GM21423 (cell line): ENCODE data around the gene PADI3.

Experiments
- ATAC-seq: cut with Tn5 transposase; IDR thresholded peaks from one replicate; pipeline ENCODE4 v1.9.1; 2021; ENCODE audit warnings: mild to moderate bottlenecking, moderate library complexity; ENCODE audit not compliant: unreplicated experiment

Gene PADI3

DNA sequence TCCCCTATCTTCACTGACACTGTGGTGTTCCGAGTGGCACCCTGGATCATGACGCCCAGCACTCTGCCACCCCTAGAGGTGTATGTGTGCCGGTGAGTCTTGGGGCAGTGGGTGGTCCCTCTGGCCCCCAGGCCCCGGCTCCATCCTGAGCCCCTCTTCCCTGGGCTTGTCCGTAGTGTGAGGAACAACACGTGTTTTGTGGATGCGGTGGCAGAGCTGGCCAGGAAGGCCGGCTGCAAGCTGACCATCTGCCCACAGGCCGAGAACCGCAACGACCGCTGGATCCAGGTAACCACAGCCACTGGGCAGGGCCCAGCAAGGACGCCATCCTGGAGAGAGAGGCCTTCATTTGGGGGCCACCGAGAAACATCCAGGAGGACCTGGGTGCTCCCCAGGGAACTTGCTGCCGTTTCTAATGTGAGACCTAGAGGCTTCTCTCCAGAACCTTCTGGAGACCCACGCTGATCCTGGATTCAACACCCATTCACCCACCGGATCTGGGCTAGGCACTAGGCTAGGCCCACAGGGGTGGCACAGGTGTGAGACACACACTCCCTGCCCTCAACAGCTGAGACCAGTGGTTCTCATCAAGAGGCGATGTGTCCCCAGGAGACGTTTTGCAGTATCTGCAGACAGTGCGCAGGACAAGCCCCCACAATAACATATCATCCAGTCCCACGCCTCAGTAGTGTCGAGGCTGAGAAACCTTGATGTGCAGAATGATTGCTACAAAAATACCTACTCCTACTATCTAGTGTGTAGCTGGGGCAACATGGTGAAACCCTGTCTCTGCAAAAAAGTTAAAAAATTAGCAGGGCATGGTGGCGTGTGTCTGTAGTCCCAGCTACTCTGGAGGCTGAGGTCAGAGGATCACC, 22.2 kb downstream of the PADI3 start:
- ATAC-seq = no peak

DNA sequence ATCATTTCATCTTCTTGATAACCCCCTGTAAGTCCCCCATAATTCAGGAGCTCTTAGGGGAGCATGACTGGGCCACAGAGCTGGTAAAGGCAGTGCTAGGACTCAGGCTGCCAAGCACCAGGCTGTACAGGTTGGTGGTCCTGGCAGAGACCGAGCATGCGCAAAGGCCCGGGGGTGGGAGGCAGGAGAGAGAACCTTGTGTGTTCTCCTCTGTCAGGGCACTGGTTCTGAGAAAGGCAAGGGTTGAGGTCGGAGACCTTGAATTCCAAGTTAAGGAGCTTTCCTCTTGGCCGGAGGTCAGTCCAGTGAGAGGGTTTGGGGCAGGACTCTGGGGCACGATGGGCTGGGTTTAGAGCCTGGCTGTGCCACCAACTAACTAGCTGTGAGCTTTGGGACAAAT, 23.2 kb downstream of the PADI3 start:
- ATAC-seq = no peak

DNA sequence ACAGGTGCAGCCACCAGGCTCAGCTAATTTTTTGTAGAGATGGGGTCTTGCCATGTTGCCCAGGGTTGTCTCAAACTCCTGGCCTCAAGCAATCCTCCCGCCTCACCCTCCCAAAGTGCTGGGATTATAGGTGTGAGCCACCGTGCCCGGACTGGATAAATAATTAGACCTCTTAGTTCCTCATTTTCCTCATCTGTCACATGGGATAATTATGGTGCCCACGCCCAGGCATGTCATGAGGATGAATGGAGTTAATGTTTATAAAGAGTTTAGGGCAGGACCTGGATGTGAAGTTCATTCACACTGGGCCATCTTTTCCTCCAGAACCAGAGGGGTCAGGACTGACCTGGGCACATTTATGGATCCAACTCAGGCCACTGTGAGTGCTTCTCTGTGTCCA, 23.7 kb downstream of the PADI3 start:
- no peak for ATAC-seq

DNA sequence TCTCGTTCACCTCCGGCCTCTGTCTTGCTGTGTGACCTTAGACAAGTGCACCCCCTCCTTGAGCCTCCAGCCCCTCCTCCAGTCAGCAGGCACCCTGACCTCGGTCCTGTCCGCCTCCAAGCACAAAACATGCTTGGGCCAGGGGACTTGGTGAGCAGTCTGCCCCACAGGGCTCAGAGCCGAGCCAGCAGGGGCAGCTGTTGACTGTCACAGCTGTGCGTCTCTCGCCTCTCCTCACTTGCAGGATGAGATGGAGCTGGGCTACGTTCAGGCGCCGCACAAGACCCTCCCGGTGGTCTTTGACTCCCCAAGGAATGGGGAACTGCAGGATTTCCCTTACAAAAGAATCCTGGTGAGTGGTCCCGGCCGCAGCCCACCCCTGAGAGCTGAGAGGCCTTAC, 24.2 kb downstream of the PADI3 start:
- ATAC-seq = no peak

DNA sequence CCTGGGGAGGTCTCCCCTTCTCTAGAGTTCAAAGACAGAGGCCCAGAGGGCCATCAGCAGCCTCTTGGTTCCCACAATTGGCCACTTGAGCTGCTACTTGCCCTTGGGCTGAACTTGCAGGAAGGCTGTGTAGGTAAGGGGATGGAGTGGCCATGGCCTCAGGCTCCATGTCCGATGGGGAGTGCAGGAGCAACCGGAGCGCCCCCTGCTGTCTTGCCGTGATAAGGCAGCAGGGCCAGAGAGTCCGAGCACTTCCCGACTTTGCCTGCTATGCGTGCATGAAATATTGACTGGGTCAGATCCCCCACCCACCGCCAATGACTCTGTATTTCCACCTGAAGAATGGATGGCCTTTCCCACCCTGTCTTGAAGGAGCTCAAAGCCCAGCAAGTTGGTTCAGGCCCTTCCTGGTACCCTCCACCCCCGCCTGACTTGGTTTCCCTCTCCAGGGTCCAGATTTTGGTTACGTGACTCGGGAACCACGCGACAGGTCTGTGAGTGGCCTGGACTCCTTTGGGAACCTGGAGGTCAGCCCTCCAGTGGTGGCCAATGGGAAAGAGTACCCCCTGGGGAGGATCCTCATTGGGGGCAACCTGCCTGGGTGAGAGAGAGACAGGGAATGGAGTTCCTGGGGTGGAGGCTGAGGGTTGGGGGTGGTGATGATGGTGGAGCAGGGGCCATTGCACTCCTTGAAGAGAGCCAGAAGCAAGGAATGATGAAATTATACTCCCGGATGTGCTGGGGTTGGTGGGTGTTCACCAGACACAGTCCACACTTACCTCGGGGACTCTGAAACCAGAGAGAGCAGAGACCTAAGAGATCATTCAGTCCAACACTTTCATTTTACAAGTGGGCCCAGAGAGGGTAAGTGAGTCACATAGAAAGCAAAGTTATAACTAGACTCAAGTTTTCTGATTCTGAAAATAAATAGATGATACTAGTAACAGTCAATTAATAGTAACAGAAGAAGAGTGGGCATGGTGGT, 25.6 kb downstream of the PADI3 start:
- no peak for ATAC-seq

DNA sequence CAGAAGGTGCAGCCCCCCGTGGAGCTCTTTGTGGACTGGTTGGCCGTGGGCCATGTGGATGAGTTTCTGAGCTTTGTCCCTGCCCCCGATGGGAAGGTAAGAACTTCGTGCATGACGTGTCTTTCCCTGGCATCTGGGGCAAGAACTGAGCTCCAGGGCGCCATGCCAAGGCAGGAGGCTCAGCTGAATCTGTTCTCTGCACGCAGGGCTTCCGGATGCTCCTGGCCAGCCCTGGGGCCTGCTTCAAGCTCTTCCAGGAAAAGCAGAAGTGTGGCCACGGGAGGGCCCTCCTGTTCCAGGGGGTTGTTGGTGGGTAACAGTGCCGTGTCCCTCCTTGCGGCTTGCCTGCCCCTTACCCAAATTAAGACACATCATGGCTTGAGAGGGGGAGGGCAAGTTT, 27.7 kb downstream of the PADI3 start:
- ATAC-seq = no peak

DNA sequence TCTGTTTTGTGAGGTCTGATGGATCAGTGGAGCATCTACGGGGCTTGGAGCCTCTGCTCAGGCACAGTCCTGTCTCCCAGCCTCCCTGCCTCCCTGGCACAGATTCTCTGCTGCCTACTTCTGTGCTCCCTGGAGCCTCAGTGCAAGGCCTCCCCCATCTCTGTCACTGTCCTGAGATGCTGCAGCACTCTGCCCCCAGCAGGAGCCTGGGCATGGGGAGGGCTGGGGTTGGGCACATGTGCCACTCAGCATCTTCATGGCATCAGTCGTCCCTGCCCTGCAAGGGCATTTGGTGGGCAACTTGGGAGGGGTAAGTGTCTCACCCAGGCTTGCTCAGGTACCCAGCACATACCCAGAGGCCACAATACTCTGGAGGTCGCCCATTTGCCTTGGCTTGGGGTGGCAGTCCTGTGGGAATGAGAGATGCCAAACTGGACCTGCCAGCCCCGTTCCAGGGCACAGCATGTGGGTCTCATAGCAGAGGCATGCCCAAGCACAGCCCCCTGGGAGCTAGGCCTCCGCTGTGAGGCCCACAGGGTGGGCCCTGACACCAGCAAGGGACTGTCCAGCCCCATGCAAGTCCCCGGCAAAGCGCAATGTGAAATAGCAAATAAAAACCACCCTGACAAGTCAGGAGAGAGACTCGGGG, 28.7 kb downstream of the PADI3 start:
- no peak for ATAC-seq

DNA sequence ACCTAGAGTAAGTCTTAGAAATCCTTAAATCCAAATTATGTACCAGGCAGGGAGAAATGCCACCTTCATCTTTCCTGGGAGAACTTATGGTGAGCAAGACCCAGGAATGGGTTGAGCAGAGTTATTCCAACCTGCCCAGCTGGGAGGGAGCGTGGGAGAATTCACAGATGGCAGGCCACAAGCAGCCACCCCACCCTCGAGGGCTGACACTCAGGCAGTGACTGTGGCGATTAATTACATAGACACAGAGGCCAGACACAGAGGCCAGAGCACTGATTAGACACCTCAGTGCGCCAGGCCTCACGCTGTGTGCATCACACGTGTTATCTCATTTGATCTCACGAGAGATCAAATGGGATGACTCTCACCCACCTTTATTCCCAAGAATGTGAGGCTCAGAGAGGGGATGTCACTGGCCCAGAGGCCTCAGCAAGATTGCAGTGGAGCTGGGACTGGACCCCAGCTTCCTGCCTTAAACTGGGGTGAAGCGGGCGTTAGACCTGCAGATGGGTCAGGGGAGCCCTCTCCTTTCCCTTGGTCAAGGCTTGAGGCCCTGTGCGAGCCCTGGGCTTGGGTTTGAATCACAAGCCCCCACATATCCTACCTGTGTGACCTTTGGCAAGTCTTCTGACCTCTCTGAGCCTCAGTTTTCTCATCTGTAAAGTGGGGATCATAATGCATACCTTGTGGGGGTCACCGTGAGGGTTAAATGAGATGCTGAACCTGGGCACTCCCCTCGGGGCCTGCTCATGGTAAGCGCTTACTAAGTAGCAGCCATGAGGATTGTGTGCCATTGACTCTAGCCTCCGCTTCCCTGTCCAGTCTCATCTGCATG, 30.3 kb downstream of the PADI3 start:
- ATAC-seq = no peak

DNA sequence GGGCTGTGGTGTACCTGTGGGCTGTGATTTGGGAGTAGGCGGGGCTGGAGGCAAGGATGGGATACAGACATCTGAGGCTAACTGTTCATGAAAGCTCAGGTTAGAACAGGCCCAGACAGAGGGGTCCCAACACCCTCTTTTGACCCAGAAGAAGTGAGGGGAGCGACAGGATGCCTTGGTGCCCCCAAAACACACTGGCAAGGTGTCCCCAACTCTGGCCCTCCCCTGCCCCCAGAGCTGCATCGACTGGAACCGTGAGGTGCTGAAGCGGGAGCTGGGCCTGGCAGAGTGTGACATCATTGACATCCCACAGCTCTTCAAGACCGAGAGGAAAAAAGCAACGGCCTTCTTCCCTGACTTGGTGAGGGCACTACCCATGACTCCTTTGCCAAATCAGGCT, 31.5 kb downstream of the PADI3 start:
- no peak for ATAC-seq

DNA sequence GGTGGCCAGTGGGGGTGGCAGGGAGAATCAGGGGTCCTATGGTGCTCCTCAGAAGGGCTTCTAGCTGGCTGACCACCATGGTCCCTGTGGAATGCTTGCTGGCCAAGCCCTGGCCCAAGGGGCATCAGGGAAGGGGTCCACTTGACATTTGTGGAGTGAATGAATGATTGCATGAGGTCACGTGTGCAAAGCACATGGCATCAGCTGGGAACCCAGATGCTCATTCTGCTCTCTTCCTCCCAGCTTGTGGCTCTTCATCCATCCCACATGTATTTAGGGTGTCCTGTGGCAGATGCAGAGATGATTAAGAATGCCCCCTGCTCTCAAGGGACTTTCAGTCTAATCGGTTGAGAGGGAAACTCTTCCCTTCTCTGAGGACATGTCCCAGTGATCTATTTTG, 32.0 kb downstream of the PADI3 start:
- no peak for ATAC-seq

DNA sequence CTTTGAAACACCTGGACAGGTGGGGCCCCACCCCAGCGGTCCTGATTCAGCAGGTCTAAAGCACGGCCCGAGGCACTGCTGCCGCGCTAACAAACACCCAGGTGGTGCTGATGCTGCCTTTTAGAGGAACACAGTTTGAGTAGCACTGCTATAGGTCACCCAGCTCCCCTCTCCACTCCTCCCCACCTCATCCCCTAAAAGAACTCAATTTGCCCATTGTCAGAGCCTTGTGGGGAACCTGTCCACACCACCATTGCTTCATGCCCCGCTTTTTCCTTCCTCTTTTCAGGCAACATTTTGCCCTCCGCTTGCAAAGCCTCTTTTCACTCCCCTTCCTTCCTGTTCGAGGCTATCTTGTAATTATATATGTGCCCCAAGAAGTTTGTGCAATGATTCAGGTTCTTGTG, 32.9 kb downstream of the PADI3 start:
- ATAC-seq = no peak

DNA sequence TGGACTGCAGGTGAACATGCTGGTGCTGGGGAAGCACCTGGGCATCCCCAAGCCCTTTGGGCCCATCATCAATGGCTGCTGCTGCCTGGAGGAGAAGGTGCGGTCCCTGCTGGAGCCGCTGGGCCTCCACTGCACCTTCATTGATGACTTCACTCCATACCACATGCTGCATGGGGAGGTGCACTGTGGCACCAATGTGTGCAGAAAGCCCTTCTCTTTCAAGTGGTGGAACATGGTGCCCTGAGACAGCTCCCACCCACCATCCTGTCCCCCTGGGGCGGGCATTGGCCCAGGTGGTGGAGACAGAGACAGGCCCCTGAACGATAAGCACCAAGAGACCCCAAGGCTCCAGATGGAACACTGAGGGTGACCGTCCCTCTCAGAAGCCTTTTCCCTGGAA, 33.9 kb downstream of the PADI3 start:
- ATAC-seq = no peak

DNA sequence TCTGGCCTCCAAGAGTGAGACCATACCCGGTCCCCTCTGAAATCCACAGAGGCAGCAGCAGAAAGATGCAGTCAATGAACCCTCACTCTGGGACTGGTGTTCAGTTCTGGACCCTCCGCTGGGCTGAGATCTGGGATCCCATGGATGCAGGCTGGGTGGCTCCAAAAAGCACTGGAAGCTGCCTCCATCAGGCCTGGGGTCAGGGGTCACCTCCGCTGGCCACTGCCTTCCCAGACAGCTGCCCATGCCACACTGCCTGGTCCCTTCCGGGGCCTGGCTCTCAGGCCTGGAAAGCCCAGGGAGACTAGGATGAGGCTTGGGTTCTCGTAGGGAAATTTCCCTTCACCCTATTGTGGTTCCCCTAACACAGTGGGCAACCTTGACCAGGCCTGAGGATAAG, 37.7 kb downstream of the PADI3 start:
- ATAC-seq = no peak

DNA sequence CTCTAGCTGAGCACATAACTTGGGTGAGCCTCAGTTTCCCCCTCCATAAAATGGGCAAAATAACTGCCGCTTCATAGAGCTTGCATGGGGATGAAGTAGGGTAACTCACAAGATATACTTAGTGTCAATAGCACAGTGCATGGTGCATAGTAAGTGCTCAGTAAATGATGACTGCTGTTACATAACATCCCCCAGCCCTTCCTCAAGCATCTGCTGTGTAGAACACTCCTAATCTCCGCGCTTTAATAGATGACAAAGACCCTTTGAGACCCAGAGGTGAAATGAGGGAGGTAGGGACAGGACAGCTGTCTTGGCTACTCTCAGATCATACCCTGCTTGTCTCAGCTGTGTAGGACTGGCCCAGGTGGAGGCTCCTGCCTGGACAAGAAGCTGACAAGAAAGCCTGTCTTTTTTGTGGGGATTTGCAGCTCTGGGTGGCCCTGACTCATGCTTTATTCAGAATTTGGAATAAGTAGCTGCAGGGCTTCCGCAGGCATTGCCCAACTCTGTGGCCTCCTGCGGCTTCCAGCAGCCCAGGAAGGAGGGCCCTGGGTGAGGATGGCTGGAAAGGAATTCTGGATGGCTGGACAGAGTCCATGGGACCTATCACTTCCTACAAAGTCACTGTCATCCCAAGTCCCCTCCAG, 38.4 kb downstream of the PADI3 start:
- ATAC-seq = no peak

DNA sequence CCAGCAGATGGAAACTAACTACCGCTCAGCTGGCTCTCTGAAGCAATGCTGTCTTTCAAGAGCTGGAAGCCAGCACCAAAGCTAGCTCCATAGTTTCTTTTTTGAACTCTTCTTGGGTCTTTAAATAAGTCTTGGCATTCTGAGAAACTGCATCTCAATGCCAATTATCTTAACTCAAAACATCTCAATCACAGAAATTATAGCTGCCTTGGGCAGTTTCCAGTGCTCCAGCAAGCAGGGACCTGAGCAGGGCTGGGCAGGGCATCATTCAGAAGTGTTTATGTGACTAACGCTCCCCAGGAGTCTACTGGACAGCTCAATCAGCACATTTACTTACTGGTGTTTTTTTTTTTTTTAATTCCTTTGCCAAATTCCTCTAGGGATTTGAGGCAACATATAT, 40.8 kb downstream of the PADI3 start:
- no peak for ATAC-seq

DNA sequence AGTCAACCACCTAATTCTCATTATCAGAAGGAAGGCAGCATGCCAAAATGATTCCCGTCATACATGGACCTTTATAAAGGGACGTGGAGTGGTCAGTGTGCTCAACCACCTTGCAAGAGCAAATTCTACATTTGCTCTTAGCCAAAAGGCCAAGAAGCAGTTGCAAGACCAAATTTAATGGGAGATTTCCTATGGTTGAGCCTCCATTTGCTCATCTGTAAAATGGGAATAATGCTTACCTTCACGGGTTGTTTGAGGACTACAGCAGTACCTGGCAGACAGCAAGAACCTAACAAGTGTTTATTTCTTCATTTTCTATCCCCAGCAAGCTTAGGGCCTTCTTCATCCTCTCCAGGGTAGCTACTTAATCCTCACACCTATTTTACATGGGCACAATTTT, 41.7 kb downstream of the PADI3 start:
- no peak for ATAC-seq

DNA sequence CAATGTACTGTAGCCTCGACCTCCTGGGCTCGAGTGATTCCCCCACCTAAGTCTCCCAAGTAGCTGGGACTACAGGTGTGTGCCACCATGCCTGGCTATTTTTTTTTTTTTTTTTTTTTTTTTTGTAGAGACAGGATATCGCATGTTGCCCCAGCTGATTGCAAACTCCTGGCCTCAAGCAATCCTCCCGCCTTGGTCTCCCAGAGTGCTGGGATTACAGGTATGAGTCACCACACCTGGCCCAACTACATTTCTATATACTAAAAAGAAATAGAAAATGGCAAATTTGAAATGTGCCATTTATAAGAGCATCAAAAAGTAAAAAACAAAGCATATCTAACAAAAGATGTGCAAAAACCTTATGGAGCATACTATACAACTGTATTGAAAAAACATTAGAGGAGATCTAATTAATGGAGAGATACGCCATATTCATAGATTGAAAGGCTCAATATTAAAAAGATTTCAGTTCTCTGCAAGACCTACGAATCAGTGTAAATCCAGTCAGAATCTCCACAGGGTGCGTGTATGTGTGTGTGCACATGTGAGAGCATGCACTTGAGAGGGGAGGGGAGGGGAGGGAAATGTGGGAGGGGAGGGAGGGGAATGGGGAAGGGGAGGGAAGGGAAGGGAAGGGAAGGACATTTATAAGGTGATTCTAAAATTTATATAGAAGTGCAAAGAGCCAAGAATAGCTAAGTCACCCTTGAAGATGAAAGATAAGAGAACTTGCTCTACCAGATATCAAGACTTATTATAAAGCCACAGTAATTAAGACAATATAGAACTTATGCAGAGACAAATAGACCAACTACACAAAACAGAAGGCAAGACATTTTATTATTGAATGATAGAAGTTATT, 43.6 kb downstream of the PADI3 start:
- no peak for ATAC-seq

DNA sequence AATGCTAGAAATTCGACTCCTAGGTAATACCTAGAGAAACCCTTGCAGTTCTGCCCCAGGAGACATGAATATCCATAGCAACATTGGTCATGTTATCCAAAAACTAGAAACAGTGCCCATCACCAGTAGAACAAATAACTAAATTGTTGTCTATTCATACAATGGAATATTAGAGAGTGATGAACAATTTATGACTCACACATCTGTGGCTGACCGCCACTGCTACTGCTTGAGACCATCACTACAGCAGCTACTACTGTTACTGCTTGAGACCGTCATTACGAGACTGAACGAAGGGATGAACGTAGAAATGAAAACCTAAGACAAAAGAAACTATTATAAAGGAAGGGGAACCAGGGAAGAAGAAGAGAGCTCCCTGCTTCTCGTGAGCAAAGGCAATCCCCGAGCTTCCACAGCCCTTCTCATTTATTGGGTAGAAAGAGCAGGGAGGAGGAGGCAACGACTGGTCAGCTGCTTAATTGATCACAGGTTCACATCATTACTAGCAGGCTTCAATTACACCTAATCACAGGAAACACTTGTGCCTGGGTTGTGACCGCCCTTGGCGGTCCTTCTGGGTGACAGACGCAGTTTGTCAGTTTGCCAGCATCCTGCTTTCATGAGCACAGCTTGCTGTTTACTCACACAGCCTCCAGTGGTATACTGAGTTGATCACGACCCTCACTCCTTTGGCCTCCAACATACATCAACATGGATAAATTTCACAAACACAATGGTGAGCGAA, 45.0 kb downstream of the PADI3 start:
- no peak for ATAC-seq
